GM19035 (cell line): Measurements from ENCODE around the gene TFF3.

Source experiments
- ATAC-seq: cut with Tn5 transposase; IDR thresholded peaks from one replicate; pipeline ENCODE4 v1.9.1; 2021; ENCODE audit not compliant: unreplicated experiment

The TFF3 gene

DNA sequence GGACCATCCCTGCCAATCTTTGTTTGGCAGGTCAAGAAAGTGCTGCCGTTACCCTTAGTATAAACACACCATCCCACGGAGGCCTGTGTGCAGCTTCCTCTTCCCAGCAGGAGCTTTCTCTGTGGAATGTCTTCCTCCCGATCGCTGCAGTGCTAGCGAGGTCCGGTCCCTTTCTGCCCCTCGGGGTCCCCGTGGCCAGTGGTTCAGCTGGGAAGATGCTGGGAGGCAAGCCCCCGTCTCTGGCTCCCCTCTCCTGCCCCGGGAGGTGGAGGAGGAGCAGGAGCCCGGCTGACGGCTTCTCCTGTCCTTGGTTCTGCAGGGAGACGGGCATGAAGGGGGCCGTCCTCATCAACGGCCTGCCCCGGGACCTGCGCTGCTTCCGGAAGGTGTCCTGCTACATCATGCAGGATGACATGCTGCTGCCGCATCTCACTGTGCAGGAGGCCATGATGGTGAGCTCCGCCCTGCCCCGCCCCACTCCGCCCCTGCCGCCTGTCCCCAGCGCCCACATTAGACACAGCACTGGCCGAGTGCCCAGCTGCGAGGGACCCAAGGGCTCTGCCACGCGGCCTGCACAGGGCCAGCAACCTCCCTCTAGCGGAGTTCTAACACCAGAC, 42.1 kb downstream of the TFF3 start:
- ATAC-seq = no peak

DNA sequence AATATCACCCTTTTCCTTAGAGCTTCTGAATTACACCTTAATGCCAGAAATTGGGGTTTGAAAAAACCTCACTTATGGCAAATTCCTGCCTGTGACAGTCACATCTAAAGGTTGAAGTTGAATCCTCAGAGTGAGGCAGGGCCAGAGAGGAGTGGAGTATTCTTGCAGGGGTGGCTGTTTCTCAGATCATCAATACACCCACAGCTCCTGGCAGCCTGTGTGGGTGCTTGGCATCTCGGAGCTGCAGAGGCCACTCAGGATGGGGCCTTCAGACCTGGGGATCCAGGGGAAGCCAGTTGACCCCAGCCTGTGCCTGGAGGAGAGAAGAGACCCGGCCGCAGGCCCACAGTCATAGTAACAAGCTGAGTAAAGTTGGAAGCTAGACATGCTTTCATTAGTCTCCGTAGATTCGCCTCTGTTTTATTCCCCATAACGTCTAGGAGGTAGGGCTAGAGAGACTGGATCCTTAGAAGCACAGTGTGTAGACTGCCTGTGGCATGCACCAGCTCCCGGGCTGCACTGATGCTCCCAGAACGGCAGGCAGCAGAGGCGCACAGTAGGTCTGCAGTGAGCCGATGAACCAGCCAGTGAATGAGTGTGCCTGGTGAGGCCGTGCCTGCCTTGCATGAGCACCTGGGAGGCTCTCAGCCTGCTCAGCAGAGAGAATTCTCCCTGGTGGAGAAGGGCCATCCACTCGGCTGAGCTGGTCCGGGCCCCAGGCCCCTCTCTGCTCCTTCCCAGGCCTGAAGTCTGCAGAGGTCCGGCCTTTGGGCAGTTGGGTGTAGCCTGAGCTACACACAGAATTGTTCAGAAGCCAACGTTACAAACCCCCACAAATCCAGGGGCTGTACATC, 42.9 kb downstream of the TFF3 start:
- no peak for ATAC-seq

DNA sequence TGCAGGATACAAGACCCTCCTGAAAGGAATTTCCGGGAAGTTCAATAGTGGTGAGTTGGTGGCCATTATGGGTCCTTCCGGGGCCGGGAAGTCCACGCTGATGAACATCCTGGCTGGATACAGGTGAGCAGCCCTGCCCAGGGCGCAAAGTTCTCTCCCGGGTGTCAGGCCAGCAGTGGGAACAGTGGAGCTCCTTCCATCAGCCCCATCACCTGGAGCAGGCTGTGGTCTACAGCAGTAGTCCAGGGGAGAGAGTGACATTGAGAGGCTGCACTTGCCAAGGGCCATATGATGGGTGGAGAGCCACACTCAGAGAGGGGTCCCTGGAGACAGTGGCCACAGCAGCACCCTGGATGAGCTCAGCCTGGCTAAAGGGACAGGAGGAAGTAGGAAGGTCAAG, 44.1 kb downstream of the TFF3 start:
- ATAC-seq = no peak

DNA sequence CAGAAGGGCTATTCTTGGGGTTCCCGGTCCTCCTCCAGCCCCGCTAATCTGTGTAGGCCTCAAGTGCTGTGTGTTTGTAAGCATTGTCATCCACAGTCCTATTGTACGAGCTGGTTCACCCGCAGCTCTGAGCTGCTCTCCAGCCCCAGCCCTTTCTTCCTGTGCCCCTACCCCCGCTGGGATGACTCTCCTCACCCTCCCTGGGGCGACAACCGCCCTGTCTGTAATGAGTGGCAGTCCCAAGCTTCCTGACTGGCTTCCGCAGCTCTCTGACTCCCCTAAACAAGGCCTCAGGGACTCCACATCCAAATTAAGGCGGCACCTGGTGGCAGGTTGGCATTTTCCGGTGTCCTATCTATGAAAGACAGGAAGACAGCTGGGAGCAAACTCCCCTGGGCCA, 45.8 kb downstream of the TFF3 start:
- no peak for ATAC-seq

DNA sequence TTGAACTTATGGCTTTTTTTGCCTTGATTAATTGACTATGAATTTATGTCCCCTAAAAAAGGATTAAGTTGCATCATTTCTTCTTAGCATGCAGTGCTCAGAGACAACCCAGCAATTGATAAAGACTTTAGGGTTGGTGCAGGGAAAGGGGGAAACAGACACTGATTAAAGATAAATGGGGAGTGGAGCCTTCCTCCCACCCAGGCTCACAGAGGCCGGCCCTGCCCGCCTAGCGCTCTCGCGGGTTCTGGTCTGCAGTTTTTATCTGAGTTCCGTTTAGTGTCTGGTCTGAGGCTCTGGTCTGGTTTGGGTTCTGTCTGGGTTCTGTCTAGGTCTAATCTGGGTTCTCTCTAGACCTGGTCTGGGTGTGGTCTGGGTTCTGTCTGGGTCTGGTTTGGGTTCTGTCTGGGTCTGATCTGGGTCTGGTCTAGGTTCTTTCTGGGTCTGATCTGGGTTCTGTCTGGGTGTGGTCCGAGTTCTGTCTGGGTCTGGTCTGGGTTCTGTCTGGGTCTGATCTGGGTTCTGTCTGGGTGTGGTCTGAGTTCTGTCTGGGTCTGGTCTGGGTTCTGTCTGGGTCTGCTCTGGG, 48.1 kb downstream of the TFF3 start:
- no peak for ATAC-seq

DNA sequence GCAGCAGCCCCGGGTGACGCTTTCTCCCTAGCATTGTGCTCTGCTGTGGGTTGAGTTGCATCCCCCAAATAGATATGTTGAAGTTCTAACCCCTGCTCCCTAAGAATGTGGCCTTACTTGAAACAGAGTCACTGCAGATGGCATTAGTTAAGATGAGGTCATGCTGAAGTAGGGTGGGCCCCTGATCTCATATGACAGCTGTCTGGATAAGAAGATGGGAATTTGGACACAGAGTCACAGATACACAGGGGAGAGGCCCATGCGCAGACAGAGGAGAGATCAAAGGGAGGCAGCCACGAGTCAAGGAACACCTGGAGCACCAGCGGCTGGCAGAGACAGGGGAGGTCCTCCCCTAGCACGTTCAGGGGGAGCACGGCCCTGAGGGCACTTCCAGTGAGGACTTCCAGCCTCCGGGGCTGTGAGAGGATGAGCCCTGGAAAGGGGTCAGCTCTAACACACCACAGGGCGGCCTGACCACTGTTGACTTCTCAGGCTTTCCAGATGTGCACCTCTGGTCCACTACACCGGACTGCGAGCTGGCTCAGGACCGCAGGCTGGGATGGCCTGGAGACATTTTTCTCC, 49.9 kb downstream of the TFF3 start:
- ATAC-seq = no peak

DNA sequence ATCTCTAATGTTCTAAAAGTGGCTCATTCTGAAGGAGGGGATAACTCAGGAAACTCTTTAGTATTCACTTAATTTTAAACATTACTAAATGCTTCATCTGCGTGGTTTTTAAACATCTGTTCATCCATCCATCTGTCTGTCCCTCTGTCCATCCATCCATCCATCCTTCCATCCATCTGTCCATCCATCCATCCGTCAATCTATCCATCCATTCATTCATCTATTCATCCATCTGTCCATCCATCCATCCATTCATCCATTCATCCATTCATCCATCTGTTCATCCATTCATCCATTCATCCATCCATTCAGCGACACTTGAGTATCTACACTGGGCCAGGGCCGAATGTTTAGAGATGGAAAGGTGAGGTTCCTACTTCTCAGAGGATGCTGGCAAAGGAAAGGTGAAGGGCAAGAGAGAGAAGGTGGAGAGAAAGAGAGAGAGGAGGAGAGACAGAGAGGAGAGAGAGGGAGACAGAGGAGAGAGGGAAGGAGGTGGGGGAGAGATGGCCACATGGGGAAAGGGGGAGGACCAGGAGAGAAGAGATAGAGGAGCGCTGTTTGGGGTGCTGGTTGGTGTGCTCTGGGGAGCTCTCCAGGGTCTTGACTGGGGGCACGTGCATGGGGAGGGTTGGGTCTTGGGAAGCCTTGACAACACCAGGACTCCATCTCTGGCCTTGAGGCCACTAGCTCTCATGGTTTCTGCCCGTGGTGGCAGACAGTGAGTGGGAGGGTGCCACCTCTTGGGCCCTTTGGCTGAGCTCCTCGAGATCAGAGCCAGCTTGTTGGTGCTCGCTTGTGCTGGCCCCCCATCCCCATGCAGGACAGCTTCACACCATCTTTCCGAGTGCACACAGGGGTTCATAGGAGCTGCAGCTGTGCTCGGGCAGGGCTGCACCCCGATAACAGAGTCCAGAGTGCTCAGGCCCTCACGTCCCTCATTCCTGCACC, 50.7 kb downstream of the TFF3 start:
- ATAC-seq = no peak

DNA sequence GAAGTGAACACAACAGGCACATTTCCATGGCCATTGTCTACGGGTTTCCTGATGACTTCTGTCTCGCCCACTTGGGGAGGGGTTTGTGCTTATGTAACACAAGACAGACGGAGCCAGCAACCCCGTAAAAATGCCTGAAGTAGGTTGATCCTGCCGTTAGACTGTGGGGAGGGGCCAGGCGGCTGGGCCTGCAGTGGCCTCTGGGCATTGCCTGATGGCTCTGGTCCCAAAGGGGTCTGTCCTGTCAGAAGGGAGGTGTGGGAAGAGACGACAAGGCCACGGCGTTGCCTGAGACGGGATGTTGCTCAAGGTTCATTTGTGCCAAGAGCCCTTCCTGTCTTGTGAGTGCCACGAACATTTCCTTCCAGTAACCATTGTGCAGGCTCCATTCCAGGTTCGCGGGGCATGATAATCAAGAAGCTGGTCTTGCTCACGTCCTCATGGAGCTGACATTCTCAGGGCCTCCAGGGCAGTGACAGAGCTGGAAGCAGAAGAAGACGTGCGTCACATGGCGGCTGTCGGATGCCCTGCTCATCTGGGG, 51.5 kb downstream of the TFF3 start:
- no peak for ATAC-seq

DNA sequence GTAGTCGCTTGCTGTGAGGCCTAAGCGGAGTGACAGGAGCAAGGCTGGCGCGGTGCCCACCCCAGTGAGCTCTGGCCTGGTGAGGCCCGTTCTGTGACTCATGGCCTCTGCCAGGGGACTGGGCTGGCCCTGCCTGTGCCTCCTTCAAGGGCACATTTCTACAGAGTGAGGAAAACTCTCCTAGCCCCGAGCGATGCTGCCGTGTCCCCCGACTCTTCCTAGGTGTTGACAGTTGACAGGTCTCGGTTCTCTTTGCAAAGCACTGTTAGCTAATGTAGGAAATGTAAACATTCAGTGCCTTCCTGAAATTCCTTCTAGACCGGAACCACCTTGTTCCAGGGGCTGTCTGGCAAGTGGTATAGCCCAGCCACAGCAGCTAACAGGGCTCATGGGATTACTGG, 52.4 kb downstream of the TFF3 start:
- ATAC-seq = no peak

DNA sequence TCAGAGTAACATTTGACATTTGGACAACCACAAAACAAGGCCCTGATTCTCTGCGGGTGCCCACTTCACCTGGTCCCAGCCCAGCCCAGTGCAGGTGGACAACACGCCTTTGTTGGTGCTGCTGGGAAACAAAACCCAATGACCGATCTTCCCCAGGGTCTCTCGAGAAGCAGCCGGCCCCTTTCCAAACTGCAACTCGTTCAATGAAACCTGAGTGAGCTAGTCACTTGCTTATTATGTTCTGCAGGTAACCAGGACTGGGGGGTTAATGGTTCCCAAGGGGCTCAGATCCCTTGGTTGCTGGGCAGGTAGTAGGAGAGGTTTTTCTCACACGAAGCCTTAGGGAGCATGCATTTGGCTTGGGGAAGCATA, 53.4 kb downstream of the TFF3 start:
- no peak for ATAC-seq
